M059J (cell line): ENCODE results near the gene EIF5. TPM values are rescaled to one million over a fixed set of nuclear protein-coding genes. Genes with fewer than 3 reads are reported as not detected.

Experiments
- DNase-seq: peaks from one replicate; pipeline ENCODE4 v3.0.0-alpha.2; 2012; ENCODE audit warnings: low read depth
- total RNA-seq: library from RNA; depleted of rRNA; stranded (reverse); fragments of >200 nt; shearing (Covaris generic); gene quantifications from 2 replicates; pipeline ENCODE4 v1.2.3, GENCODE V29; 2014

The EIF5 gene
- total RNA-seq, 1 experiment from 2014 or later: 98.4 TPM

DNA sequence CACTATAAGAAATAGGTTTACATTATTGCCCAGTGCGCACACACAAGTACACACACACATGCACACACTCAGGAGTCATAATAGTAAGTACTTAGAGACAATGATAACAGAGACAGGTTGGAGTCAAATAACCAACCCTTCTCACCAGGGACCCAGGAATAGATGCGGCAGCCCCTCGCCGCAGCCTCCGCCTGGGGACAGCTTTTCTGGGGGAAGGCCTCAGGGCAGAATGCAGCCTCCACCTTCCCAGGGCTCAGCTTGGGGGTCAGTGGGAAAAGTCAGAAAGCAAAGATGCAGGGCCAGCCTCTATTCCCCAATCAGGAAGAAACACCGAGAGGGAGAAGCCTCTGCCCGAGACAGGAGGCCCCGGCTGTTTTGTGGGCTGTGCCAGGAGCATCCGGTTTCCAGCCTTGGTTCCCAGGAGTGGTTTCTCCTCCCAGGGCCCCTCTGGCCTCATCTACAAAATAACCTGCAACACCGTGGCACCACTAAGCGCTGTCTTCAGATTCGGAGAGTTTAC is 23.4 kb upstream of the EIF5 start:
- DNase-seq: no peak

DNA sequence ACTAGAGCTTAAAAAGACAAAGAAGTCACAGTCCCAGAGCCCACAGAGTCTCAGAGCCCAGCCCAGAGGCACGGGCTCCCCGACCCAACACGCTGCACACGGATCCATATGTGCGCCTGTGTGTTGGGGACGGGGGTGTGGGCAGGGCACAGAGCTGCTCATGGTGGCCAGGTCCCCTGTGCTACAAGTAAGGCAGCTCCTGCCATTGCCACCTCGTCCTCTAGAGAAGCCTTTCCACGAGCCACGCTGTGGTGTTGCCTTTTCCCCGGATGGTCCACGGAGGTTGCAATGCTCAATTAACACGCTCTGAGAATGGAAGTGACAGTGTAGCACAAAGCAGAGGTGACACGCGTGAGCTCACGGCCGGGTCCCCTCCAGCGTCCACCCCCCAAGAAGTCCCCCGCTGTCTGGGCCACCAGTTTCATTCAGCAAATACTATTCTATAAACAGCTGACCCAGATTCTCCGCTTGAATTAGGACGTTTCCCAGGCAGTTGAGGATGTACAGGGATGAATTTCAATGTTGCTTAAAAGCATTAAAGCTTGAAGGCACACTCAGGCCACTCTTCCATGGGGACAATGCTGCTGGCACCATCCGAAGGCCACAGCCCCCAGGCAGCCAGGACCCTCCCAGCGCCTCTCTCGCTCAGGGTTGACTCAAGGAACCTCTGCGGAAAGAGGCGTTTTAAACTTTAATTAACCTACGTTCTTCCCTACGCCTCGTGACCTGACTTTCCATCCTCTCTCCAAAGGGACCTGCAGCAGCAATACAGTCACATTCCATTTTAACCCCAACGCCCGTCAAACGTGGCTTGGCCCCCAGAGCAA is 22.7 kb upstream of the EIF5 start:
- DNase-seq: no peak

DNA sequence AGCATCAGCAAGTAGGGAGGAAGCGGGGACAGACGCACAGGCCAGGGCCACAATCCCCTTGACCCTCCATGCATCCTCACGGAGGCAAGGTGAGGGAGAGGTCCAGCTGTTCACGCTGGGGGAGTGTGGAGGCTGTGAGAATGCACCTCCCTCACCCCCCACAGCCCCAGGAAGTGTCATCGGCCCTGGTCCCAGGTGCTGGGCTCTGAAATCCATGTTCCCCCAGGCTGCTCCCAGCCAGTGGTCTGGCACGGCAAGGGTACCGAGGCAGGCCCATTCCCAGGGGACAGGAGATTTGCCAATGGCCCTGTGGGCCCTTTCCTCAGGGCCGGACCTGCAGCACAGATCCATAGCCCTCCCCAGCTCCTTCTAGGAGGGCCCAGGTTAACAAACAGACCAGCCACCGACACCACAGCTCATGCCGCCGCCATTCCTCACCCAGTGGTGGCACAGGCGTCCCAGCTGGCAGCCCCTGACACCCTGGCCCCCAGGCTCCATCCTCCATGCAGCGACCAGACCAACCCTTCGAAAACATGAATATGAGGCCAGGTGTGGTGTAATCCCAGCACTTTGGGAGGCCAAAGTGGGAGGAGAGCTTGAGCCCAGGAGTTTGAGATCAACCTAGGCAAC is 21.9 kb upstream of the EIF5 start:
- DNase-seq: no peak

DNA sequence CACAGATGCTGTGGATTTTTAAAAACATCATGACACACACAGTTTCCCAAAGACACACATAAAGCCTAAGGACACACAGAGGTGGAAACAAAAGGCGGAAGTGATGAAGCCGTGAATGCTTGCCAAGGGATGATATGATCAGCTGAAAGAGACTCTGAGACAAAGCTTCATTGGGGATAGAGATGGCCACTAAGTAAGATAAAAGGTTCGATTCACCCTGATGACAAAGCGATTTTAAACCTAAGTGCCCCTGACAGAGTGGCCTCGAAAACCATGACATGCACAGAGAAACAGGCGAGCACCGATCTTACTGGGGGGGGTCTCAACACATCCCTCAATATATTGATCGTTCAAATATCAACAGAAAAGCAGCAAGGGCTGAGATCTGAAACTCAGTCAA is 20.3 kb upstream of the EIF5 start:
- DNase-seq: no peak

DNA sequence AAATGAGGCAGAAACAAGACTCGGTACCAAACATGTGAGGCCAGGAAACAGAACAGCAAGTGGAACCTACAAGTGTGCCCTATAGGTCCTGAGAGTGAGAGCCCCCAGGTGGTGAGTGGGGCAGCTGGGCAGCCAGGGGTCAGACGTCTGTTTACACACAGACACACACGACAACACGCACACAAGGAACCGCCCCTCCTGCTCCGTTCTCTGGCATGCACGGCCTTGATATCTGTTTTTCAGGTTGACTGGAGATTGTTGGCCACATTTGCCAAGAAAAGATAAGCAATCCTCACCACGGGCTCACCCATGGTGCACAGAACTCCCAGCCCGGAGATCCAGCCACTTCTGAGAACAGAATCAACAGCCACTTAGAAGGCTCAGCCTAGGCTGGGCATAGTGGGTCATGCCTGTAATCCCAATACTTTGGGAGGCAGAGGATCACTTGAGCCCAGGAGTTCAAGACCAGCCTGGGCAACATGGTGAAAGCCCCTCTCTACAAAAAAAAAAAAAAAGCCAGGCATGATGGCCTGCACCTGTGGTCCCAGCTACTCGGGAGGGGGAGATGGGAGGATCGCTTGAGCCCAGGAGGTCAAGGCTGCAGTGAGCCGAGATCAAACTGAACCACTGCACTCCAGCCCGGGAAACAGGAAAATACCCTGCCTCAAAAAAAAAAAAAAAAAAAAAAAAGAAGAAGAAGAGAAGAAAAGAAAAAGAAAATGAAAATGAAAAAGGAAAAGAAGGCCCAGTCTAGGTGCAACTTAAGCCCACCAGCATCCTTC is 19.4 kb upstream of the EIF5 start:
- no peak for DNase-seq

DNA sequence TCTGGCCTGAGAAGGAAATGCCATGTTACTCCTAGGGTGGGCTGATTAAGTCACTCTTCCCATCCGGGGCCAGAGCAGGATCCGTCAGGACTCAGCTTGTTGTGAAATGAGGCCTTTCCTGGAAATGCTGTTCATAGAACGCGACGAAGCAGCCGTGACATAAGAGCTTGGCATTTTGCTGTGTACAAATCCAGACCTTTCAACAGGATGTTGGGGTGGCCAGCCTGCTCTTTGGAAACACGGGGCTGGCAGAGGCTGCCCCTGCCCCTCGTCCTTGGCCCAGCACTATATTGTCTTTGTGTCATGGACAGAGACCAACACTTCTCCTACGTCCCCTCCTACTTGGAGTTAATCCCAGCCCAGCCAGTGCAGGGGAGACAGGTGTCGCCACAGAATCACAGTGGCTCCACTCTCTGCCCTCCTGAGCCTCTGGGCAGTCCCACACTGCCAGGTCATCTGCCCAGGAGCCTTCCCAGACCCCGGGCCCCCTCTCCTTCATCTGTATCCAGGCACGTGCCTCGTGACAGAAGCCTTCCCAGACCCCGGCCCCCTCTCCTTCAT is 18.6 kb upstream of the EIF5 start:
- no peak for DNase-seq

DNA sequence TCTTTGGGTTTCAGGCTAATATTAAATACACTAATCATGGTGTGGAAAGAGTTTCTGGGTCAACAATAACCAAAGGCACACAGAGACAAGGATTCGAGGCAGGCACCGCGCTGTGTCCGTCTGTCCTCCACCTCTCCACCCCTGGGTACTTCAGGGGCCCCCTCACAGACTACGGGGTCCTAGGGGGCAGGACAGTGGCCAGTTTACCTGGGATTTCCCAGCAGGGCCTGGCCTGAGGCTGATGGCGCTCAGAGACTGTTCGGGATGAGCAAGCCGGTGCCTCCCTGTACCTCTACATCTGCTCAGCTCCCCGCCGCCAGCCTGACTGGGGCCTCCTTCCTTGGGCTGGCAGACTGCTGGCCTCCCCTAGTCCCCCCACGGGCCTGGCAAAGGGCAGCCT is 18.1 kb upstream of the EIF5 start:
- no peak for DNase-seq

DNA sequence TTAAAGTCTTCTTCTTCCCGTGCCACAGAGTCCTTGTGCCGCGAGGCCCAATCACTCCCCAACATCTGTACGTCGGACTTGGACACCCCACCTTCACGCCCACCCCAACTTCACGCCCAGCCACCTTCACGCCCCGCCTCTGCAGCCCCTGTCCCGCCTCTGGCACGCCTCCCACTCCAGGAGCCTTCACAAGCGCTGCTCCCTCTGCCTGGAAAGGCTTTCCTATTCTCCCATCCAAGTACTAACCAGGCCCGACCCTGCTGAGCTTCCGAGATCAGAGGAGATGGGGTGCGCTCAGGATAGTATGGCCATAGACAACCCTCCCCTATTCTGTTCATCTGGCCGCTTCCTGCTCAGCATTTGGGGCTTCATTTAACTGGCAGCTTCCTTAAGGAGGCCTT is 17.3 kb upstream of the EIF5 start:
- DNase-seq: no peak

DNA sequence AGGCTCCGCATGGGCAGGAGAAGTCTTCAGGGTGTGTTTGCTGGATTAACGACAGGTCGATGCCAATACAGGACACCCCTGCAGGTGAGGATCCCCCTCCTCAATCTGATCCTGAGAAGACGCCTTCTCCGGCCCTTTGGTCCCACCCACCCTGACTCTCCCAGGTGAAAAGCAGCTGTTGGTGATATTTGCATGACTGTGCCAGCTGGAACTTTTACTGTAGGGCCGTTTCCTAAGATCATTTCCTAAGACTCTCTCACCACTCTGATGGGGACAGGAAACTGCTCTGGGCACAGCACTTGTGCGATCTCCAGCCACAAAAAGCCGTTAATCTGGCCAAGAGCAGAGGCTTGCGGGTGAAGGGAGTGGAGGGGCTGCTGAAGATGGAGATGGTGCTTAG is 16.8 kb upstream of the EIF5 start:
- no peak for DNase-seq

DNA sequence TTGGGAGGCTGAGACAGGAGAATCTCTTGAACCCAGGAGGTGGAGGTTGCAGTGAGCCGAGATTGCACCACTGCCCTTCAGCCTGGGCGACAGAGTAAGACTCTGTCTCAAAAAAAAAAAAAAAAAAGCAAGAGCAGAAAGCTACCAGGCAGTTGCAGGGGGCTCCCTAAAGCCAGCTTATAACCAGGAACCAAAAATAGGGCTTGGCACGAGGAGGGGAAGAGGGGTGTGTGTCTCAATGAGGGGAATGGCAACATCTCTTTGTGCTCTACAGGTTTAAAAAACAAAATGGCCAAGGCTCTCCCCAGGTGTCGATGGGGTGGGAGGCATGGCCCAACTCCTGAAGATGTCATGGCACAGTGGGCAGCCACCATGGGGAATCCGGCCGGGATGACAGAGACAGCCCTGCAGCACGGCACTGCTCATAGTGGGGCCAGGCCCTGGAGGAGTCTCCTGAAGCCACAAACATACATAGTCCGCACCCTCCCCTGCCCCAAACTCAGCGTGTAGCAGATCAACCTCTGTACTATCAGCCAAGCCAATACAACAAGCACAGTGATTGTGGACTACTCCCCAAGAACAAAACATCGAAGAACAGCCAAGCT is 16.0 kb upstream of the EIF5 start:
- DNase-seq: no peak

DNA sequence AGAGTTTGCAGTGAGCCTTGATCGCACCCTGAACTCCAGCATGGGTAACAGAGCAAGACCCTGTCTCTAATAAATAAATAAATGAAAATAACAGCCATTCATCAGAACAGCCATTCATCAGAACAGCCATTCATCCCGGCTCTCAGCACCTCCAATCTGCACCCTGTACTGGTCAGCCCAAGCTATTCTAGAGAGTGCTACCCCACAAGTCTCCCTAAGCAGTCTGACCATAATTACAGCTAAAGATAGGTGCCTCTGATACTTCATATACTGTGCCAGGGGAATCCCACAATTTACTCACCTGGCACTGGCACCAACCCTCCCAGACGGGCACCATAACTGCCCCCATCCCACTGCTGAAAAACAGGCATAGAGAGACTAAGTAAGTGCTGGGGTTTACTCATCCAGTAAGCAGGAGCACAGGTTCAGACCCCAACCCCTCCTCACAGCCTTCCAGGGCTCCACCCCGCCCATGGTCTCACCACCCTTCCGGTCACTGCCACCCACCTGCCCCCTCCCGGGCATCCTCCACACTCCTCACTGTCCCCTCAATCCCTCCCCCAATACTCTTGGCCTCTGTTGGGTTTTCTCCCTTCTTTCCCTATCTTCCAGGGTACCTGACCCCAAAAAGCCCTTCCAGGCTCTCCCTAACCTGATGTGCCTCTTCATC is 15.2 kb upstream of the EIF5 start:
- no peak for DNase-seq

DNA sequence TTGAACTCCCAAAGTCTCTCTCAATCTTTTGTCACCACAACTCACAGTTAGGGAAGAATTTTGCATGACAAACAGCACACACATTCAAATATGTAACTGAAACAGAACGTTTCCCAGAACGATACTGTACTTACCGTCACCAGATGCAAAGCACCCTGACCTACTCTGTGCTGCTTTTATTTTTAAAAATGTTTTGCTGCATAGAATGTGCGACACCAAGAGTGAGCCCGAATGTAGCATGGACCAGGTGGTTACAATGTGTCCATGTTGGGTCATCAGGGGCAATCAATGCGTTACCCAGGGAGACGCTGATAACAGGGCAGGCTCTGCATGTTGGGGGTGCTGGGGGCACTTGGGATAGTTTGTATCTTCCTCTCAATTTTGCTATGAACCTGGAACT is 14.6 kb upstream of the EIF5 start:
- no peak for DNase-seq

DNA sequence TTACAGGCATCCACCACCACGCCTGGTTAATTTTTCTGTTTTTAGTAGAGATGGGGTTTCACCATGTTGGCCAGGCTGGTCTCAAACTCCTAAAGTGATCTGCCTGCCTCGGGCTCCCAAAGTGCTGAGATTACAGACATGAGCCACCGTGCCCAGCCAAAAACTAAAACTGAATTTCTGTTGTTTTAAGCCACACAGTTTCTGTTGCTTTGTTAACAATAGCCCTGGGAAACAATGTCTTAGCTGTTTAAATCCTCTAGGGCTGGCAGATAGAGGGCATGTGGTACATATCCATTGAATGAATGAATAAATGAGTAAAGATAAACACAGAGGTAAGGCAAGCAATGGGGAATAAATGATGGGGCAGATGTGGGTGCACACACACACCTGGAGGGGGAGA is 8.0 kb upstream of the EIF5 start:
- no peak for DNase-seq

DNA sequence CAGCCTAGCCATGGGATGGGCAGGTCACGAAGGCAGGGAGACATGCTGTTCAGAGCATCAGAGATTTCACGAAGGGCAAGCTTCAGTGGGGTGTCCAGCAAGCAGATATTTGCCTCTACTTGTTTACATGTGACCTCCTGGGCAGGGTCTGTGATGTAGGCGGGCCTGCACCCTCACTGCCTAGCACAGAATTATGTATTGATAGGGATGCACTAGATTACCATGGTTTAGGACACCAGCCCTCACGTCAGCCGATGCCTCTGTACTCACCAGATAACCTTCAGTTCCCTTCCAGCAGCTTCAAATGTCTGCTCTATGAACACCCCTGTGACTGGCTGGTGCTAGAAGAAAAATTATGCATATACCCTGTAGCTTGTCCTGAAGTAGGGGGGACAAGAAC is 5.1 kb upstream of the EIF5 start:
- no peak for DNase-seq

DNA sequence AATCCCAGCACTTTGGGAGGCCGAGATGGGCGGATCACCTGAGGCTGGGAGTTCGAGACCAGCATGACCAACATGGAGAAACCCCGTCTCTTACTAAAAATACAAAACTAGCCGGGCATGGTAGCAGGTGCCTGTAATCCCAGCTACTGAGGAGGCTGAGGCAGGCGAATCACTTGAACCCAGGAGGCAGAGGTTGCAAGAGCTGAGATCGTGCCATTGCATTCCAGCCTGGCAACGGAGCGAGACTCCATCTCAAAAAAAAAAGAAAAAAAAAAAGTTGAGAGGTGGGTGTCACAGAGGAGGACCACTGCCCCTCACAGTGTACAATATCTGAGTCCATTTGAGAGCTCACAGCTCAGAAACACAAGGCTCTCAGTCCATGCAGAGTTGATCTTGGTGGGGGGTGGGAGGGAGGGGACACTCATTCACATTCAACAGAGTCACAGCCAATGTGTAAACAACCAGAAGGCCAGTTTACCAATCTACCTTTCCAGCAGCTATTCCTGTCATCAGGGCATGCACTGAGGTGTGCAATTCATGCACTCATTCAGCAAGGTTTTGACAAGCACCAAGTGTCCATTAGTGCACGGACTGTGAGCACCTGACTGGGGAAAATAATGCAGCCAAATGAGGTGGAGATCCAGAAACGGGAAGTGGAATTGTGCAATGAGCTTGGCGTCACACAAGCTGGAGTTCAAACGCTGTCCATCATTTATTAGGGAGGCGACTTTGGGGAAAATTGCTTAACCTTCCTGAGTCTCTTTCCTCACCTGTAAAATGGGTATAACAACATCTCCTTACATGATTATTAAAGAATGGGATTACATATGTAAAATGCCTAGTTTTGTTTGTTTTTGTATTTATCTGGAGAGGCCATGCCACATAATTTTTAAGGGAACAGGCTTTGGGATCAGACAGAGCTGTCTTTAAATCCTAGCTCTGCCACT is 4.4 kb upstream of the EIF5 start:
- peak; percentile 45 for DNase-seq

DNA sequence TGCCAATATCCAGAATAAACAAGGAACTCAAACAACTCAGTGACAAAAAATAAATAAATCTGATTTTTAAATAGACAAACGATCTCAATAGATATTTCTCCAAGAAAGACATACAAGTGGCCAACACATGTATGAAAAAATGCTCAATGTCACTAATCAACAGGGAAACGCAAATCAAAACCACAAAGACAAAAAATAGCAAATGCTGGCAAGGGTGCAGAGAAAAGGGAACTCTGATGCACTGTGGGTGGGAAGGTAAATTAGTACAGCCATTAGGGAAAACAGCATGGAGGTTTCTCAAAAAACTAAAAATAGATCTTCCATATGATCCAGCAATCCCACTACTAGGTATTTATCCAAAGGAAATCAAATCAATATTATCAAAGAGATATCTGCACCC is 3.5 kb upstream of the EIF5 start:
- no peak for DNase-seq

DNA sequence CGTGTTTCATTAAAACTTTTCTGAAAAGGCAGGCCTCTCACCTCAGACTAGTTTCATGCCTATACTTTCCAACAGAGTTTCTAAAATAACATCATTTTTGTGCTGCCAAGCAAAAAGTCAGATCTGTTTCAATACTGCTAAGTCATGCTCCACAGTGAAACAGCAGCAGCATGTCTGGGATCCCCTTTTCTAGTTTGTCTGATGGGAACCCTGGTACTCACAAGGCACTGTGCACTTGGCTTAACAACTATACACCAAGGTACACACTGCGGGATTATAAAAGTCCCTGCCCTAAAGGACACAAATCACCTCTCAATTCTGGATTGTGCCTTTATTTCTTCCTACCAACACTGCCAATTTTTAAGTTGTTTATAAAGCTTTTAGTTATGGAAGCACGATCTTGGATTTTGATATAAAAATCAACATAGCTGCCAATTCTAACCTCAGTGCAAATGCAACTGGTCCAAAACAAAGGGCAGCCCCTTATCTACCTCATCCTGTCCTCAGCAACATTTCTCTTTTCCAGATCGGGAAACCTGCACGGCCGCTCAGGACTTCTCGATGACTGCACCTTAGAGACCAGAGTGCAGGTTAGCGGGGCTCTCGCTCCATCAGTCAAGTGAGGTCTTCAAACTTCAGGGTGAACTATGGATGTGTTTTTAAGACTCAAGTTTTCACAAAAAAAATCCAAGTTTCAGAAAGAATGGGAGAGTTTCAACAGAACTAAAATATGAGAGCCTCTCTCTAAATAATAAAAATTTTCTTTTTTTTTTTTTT is 1.7 kb upstream of the EIF5 start:
- no peak for DNase-seq

DNA sequence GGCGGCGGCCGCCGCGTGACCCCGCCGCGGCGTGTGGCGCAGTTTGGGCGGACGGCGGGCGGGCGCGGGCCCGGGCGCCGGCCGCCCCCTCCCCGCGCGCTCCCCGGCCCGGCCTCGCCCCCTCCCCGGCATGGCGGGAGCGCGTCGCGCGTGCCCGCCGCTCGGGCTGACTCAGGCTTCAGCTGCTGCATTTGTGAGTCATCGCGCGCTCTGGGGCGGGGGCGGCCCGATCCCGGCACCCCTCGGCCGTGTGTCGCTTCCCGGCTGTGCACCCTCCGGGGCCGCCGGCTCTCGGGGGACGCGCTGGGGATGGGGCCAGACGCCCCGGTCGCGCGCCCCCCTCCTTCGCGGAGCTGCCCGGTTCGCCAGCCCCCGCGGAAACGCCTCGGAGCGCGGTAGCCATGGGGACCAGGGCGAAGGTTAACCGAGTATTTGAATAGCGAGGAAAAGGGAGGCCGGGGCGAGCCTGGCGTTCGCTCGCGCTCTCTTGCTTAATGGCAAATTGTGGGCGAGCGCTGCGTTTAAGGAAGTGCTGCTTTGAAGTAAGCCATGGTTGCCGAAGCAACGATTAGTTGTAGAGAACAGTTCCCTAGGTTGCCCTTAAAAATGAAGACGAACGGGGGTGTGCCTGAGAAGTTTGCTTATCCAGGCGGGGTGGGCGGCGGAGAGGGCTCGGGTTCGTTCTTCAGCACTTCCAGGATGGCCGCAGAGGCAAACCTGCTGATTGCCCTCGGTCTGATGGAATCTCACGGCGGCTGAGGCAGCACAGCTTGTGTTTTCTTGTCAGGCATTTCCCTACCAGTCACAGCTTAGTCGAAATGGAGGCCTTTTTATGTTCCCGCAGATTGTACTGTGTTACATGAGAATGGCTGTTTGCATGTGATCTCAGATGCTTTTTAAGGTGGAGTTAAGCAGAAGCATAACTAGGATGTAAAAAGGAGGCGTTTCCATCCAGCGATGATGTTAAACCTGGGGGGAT is 896 bp downstream of the EIF5 start:
- DNase-seq: peak; percentile 62
